T-helper 9 cell (primary cell): Measurements from ENCODE around the gene TPH2.

Experiments used
- DNase-seq: peaks from one replicate; pipeline ENCODE4 v3.0.0-alpha.2; 2020

TPH2 gene

DNA sequence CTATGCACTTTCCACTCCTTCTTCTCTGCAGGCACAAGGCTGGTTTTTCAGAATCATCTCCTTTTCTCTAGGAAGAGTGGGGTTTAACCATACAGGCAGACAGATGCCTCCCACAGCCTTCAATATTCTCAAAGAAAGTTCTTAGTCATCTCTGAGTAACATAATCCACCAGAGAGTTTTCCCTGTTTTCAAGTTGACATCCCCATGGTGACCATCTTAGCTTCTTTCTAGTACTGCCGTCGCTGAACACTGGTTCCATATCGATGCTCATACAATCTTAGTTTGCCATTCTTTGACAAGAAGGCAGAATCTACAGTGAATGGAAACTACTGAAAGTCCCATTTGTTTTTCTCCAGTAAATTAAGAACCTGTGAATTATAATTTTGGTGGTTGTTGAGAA is 28.6 kb downstream of the TPH2 start:
- DNase-seq: no peak

DNA sequence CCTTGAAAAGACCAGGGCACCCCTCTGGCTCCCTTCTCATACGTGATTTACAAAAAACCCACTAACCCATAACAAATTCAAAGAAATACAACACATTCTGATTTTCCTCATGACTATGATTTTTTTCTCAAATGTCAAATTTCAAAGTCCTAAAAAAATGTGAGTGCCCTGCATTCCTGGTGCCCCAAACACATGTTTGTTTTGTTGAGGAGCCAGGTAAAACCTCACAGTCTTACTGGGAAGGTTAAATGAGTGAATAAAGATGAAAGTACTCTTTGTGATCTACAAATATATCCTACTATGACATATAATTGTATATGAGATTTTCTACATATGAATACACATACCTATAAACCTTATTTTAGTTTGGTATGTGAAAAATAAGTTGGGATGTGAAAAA is 30.7 kb downstream of the TPH2 start:
- no peak for DNase-seq

DNA sequence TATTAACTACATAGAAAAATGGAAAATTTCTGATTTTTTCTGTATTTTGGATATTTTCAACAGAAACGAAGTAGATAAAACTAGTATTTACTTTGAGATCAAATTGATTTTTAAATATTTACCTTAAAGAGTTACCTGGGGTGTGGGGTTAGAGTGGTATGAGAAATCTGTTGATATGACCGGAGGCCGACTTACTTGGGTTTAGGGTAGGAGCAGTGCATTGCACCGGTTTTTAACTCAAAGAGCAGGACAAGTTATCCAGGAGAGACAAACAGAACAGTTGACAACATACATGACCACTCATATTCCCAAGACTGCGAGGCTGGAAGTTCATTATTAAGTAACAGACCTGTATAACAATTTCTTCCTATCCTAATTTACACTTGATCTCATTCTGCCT is 31.4 kb downstream of the TPH2 start:
- no peak for DNase-seq

DNA sequence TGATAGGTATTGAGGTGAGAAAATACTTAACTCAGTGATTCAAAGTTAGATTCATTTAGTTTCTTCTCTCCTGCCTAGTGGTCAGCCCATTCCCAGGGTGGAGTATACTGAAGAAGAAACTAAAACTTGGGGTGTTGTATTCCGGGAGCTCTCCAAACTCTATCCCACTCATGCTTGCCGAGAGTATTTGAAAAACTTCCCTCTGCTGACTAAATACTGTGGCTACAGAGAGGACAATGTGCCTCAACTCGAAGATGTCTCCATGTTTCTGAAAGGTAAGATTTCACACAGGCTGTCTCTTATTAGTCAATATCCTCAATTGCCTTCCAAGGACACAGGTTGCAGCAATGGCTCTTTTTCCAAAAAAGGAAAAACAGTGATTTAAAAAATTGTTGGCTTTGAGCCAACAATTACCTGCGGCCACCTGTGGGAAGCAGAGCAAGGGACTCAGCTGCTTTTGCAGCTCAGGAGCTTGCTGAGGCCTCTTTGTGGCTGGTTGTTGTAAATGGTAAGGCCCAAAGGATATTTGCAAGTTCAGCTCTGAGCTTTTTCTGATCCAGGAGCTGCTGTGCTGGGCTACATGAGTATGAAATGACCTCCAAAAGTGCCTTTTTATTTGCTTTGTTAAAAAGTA is 33.9 kb downstream of the TPH2 start:
- DNase-seq: no peak

DNA sequence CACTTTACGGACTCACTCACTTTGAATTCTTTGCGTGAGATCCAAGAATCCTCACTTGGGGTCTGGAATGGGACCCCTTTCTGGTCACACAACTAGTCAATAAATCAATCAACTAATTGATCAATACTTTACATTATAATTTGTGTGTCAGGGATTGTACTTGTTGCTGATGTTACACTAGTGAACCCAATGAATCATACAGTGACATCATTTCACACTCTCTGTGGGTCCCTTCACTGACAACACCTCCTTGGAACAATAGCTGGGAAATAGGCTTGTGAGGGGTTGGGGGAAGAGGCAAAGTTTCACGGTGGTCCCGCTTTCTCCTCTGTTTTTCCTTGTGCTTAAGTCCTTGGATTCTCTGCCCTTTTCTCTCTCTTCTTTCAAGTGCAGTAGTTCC is 35.0 kb downstream of the TPH2 start:
- no peak for DNase-seq

DNA sequence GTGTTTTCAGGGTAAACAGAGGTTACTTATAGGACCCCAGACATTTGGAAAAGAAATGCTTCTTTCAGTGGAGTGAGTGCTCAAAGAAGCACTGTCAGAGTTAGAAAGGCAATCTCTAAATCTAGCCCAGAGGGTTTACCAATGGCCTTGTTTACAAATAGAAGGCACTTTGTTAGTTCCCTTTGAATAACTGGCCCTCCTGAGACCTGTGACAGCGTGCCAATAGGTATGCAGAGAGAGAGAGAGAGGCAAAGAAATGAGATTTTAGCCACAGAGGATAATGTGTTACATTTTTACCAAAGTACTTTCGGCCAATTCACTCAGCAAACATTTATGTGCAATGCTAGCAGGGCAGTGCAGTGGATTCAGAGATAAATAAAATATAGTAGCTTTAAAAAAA is 41.9 kb downstream of the TPH2 start:
- DNase-seq: no peak

DNA sequence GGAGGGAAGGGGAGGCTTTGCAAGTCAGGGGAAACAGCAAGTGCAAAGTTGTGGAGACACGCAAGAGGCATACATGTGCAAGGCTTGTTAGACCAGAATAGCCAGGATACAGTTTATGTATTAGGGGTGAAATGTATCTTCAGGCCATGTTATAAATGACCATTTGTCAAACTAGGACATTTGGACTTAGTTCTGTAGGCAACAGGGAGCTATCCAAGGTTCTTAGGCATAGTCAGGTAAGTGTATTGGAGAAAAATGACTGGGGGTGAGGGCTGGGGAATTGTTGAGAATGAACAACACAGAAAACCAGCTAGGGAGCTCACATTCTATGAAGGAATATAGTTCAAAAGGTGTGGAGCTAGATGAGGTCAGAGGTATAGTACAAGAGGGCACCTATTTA is 42.5 kb downstream of the TPH2 start:
- DNase-seq: no peak

DNA sequence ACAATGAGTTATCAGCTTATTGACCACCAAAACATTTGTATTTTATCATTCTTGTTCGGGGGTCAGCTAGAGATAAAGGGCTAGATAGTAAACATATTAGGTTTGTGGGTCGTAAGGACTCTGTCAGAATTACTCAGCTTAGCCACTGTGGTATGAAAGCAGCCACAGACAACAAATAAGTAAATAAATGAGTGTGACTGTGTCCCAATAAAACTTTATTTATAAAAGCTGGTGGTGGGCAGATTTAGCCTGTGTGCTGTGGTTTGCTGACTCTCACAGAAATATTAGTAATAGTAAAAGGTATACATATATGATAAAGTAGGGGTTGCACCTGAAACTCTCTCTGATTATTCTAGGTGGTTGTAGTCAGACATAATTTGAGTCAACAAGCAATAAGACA is 56.1 kb downstream of the TPH2 start:
- DNase-seq: no peak

DNA sequence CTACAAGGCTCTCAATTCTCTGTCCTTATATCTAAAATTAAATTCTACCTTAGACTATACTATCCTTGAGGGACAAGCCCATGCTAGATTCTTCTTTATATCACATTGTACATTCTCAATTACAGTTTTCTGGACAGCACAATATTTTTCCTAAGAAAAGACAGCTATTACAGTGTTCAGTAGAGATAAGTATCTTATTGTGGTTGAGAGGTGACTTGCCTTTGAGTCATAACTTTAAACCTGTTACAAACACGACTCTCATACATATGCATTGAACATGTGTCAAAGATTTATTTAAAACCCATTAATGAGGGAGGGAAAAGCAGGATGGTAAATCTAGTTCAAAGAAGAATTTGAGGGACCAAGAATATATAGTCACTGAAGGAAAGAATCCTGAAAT is 61.1 kb downstream of the TPH2 start:
- DNase-seq: no peak

DNA sequence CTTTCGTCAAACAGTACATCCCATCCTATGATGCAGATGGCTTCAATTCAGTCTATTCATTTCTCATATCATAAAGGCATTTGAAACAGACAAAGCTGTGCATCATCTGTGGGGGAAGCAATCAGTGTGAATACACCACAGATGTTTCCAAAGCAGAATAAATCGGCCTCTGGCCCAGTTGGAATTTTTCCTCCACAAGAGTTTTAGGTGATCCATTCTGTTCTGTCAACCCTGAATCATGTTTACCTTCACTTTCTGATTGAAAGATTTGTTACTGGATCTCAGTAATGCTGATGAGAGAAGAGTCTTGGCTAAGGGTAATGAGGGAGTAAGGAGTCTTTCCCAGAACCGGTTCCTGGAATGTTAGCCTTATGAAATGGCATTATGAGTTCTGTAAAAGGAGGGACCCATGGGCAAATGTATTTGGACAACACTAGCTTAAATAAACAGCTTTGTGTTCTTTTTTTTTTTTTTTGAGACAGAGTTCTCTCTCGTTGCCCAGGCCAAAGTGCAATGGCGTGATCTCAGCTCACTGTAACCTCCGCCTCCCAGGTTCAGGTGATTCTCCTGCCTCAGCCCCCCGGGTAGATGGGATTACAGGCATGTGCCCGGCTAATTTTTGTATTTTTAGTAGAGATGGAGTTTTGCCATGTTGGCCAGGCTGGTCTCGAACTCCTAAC is 62.5 kb downstream of the TPH2 start:
- DNase-seq: no peak

DNA sequence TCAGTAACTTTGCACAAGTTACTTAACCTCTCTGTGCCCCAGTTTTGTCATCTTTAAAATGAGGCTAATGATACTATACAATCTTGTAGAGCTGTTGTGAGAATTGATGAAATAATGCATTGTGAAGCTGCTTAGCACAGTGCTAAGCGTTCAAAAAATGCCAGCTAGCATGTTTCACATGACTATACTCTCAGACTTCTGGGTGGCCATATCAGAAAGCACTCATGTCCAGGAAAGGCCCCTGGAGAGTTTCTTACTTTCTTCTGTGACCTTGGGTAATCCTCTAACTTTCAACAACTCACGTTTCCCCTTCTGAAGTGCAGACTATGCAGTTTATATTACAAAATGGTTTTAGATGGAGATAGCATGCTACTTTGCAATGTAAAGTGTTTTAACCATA is 68.1 kb downstream of the TPH2 start:
- no peak for DNase-seq

DNA sequence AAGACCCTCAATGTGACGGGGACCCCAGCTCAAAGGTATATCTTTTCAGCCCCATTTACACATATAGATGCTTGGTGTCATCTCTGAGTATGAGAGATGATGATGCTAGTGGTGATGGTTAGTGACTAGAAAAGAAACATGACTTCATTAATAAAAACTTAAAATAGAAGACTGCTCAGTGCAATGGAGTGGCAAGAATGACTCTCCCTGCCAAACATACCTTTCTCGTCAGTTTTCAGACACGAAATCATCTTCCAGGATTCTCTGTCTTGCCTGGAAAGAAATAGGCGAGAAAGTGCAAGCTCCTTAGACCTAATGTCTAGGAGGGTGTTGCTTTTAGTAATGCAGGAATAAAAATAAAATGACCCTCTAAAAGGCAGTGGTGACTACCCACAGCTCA is 71.7 kb downstream of the TPH2 start:
- no peak for DNase-seq

DNA sequence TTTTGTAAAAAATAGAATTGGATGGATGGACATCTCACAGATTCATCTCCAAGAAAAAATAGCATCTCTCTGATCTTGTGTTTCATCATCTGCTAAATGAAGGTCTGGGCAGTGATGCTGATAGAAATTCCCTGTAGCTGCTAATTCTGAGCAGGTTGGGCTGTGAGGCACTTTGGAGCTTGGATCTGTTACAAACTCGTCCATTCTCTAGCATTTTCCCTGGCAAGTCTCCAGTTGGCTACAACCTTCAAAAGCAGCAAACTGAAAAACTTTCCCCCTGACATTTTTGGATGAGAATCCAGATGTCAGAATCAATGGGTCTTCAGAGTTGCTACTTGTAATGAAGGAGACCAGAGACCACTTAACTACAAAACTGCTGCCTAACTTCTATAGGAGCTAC is 72.7 kb downstream of the TPH2 start:
- DNase-seq: no peak

DNA sequence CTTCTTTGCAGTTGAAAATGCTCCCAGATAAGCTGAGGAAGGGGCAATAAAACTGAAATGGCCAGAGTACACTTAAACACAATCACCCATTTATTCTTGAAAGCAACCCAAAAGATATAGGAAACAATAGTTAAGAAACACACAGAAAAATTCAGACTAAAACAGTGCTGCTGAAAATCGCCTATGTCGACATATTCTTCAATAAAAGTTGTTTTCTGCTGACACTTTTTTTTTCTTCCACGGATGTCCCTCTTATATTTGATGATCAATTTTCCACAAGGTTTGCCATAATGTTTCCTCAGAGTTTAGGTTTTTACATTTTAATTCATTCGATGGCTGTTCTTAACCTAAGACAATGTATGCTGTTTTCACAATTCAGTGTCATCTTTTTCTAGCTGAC is 74.2 kb downstream of the TPH2 start:
- DNase-seq: no peak

DNA sequence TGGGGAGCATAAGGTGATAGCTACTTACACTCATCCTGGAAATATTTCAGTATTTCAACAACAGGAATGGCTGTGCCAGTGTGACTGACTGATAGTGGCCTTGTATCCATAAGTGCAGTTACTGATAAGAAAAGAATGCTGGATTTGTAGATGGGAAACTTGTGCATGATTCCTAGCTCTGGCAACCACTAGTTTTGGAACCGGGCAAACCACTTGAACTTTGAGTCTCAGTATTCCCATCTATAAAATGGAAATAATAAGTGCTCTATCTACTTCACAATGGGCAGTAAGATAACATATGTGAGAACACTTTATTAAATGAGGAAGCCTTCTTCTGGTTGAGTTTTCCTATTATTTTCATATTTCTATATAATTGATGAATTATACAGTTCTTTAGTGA is 77.2 kb downstream of the TPH2 start:
- DNase-seq: no peak

DNA sequence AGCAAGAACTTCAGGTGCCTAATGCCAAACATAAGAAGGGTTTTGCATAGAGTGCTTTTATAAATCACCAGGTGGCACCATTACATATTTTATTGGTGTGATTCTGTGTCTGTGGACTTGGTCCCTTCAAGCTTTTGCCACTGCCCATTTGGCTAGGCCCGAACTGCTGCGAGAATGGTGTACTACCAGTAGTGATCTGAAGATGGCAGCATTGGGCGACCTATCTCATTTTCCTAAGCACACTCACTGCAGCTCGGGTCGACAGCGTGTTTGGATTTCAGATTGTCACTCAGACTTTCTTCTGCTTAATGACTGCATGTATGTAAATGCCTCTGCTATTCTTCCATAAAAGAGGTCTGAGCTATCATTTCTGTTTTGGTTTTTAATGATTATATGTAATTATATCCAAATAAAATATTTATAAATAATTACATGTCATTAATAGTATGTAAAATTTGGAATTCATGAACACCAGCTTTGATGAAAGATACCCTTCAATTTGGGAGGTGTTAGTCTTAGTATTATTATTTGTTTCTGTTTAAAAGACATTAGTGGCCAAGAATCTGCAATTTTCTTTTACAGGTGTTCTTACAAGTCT is 78.5 kb downstream of the TPH2 start:
- peak; percentile 26 for DNase-seq

DNA sequence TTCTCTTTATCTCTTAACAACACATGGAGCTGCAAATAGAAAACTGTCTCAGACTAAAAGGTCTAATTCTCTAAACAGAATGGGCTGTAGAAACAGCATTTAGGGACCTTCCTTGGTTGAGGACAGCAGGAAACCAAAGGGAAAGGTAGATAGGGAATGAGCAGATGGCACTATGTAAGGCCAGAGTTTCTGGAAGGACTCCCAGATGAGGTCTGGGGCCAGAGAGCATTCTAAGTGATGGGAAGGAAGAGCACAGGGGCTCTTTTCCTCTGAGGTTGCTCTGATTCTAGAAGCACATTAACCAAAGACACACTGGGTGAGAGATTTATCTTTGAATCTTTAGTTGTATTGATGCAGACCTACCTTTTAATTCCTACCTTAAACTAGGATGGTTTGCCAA is 79.4 kb downstream of the TPH2 start:
- DNase-seq: no peak

DNA sequence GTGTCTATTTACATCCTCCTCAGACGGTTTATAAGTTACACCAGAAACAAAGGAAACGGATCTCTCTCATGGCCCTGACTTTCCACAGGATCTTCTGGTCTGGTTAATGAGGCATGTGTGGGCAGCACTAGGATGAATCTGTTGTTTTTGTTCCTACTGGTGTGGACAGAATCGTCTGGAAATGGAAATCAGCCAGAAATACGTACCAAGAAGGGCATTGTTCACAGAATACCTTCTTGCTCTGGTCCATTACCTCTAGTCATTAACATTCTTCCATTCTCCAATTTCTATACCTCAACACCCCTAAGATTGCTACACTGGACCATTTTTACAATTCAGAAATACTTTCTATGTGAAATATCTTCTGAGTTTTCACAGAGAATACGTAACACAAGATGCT is 86.0 kb downstream of the TPH2 start:
- no peak for DNase-seq

DNA sequence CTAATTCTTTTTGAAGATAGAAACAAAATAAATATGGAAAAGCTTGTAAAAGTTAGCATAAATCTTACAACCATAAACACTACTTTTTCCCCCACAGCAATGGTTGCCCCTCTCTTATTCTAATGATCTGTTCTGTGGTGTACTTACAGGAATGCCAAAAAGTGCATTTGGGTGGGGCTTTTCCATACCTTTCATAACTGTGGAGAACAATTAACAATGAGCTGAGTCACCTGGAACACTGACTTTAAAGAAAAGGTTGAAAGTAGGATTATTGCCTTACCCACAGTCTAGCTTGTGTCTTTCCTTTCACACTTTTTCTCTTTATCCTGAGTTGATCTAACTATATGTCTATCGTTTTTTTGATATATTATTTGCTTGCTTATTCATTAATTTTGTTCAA is 86.9 kb downstream of the TPH2 start:
- no peak for DNase-seq

DNA sequence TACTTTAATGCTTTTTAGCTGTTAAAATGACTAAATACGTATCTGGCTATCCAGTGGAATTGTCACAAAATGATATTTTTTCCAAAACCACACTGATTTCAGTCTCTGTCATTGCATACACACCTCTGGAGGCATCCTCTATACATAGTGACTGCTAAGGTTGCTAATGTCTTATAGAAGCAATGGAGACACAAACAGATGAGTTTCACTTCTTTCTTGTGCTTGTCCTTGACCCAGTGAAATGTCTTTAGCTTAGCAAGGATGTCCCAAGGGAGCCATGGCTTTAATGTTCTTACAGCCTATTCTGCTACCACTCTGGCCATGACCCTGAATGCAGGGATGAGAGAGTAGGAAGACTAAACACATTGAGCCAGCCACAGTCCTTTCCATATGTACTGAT is 90.3 kb downstream of the TPH2 start:
- no peak for DNase-seq

DNA sequence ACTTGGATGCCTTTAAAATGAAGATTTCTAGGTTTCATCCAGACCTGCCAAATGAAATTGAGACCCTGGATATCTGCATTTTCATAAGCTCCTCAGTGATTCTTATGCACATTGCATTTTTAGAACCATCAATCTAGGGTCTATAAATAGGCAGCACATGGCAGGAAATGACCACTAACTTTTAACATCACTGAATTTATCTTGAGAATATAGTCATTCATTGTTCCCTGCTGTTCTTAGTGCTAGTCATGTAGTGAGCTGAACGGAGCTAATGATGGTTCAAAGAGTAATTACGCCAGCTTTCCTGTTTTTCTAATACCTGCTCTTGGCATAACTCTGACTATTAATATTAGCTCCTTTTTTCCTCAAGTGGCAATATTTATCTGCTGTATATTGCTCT is 91.6 kb downstream of the TPH2 start:
- DNase-seq: no peak

DNA sequence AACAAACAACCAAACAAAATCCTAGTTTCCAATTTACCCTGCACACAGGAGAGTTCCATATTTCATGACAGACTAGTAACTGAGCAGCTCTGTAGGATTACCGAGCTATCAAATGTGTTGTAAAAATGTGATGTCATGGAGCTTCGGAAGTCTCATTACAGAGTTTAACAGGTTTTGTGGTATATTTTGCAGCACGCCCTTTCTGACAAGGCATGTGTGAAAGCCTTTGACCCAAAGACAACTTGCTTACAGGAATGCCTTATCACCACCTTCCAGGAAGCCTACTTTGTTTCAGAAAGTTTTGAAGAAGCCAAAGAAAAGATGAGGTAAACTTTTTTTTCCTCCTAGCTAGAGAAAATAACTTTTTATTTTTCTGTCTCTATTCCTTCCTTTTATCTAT is 92.4 kb downstream of the TPH2 start:
- DNase-seq: no peak

DNA sequence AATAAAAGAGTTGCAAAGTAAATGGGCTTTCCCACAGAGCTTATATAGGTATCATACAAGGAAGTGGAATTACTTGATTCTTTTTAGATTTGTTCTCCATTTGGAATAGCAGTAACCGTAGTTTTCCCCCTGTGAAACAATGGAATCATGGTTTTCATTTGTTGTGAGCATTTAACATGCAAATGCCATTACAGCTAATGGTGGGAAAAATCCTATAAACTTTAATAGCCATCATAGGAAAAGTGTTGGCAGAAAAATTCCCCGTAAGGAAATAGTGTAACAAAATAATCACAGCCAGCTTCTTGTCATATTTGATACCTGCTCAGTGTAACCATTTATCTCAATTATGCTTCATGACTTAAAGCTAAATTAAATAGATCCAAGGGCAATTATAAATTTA is 95.3 kb downstream of the TPH2 start:
- DNase-seq: no peak

DNA sequence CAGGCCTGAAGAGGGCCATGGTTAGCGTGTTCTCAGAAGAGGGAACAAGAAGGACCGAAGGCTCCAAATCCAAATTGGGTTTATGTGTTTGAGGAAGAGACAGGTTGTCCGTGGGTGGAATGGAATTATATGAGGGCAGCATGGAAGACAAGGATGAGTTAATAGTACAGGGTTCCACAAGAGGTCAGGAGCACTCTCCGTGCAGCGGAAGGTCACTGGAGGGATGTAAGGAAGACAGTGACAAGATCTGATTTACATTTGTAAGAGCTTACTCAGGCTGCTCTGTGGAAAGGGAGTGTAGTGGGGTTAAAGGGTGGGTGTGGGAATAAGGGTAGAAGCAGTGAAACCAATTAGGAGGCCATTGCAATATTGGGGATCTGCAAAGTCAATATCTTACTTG is 97.0 kb downstream of the TPH2 start:
- no peak for DNase-seq

DNA sequence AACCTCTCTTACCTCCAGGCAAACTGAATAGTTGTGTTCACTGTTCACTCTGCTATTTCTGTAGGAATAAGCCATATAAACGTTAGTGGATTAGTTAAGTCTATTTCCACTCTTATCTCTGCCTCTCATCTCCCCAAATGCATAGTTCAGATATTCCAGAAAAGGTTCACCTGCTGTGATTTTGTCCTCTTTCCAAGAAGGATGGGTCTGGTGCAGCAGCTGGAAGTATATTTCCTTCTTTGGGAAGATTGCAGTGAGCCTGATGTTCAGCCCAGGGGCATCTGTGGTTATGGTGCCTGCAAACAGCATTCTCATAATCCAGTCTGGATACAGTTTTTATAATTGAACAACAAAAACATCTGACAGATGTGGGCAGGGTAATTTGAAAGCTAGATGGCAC is 97.7 kb downstream of the TPH2 start:
- DNase-seq: no peak
